GM19240 (cell line): ENCODE results near the gene PRDM15.

Source experiments
- DNase-seq: peaks from one replicate; pipeline ENCODE4 v3.0.0; 2011; ENCODE audit warnings: low spot score; ENCODE audit not compliant: insufficient read length

The PRDM15 gene

DNA sequence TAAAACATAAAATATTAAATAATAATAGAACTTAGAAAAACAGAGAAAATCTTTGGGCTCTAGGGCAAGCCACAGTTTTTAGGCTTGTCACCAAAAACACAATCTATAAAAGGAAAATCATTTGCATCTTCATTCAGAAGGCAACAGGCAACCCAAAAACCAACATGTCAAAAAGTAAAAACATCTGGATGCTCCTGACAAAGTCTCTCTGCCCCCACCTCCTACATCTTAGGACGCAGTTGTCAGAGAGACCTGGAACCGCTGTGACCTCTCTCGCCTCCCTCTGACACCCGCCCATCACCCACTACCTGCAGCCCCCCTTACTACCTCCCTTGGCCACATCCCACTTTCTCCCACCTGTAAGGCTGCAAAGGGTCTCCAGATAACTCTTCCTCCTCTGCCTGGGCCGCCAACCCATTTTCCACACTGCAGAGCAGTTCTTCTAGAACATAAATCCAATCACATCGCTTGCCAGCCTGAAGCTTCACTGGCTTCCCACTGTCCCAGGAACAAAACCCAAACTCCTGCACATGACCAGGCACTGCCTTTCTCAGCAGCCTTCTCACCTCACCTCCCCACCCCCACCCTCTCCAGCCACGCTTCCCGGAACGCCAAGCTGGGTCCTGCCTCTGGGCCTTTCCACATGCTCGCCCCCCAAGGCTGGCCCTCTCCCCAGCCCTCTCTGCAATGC lies 14.7 kb downstream of the PRDM15 start:
- DNase-seq: no peak

GRCh38 chr21:41863439-41863740 lies 15.8 kb downstream of the PRDM15 start:
- DNase-seq: no peak

- DNase-seq: no peak
Observed at GRCh38 chr21:41861987-41862386, 17.2 kb downstream of the PRDM15 start.

- no peak for DNase-seq
Observed at GRCh38 chr21:41861255-41861654, 17.9 kb downstream of the PRDM15 start.

GRCh38 chr21:41859297-41859980 lies 19.7 kb downstream of the PRDM15 start:
- DNase-seq: no peak

- DNase-seq: no peak
Observed at GRCh38 chr21:41858466-41859296, 20.5 kb downstream of the PRDM15 start.

GRCh38 chr21:41857771-41858300 lies 21.3 kb downstream of the PRDM15 start:
- no peak for DNase-seq

- DNase-seq: no peak
Observed at GRCh38 chr21:41856572-41856971, 22.6 kb downstream of the PRDM15 start.

DNA sequence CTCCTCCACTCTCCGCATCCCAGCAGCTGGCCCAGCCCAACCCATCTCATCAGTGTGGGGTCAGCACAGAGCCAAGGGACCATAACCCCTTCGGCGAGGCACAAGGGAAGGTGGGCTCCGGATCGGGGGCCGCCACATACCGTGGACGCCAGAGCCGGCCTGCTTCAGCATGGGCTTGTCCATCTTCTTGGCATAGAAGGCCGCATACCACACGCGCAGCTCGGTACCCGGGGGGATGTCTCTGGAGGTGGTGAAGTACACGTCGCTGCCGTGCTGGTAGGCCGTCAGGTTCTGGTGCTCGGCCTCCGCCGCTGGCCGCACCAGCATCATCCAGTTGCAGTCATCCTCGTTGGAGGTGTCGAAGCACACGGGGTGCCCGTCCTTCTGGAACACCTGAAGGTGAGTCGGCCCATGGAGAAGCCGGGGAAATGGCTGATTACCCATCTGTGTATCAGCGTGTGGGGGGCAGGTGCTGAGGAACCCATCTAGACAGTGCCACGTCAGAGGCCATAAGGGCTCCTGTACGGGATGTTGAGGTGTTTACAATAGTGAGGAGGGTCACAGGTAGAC lies 24.6 kb downstream of the PRDM15 start:
- DNase-seq: no peak

DNA sequence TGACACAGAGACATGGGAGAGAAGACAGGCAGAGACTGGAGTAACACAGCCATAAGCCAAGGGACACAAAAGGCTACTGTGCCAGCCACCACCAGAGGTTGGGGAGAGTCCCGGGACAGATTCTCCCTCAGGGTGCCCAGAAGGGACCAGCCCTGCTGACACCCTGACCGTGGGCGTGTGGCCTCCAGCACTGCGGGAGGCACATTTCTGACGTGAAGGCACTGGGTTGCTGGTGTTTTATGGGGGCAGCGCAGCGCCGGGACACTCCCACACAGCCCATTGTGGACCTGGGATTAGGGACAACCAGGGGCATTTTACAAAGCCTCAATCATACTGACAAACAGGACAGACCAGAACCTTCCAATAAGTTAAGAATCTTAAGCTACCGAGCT lies 26.2 kb downstream of the PRDM15 start:
- no peak for DNase-seq

DNA sequence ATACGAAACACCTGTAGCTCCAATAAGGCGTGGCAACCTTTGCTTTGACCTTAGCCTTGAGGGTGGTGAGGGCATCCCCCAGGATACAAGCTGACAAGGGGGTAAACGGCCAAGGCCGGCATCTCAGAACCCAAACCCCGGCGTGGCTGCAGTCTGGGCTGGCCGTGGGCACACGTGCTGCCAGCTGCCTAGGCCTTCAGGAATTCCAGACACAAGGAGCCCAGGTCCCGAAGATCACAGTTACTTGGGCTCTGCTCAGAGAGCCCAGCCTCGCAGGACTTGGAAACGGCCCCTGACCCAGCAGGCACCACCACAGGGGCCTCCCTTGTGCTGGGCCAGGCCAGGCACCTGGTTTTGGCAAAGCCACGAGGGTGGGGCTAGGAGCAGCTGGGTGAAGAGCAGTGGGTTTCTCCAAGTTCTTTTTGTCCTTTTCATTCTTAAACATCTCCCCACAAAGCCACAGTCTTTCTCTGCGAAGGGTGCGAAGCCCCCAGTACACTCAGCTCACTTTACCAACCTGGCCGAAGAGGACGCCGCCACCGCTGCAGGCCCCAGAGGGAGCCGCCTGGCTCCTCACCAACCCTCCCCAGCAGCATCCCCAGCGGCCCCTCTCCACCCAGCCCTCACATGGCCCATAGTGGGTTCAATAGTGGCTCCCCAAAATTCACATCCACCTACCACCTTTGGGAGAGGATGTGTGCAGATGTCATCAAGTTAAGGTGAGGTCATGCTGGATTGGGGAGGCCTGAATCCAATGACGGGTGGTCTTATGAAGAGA lies 26.8 kb downstream of the PRDM15 start:
- DNase-seq: no peak

DNA sequence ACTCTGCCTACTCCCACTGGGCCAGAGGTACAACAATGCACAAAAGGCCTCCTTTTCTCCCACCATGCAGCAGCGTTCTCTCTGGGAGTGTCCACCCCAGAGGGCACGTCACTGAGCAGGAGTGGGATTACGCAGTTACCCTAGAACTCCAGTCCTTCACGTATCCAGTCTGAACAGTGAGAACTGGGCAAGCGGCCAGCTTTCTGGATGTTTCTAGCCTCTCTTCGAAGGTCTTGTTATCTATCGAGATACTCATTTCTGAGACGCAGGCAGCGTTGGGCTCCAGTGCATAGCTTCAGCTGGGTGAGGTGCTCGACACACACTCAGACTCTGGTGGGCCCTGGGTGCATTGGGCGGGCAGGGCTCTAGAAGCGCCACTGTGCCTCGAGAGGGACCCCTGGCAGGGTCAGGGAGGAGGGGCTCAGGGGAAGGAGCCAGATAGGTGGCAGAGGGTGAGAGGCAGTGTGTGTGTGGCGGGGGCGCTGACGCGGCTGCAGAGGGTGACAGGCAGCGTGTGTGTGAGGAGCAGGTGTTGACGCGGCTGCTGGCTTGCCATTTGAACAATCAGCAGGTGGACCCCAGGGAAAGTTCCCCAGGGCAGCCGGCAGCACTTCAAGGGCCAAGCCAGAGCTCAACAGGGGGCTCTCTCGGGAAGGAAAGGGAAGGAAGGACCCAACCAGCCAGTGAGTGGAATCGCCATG lies 27.9 kb downstream of the PRDM15 start:
- DNase-seq: no peak

DNA sequence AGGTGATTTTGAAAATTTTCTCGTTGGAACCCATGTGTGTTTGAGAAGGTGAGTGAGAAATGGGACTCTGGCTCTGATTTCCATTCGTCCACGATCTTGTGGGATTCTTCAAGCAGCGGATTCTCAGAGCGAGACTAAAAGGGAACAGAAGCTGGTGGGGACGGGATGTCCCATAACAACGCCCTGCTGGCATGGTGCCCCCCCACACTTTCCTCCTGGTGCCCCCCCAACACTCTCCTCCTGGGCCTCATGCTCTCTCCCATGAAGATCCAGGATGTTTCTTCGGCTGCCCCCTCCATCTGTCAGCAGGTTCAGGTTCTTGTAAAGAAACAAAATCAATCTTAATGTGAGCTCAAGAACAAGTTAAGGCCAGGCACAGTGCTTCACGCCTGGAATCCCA lies 29.1 kb downstream of the PRDM15 start:
- no peak for DNase-seq

DNA sequence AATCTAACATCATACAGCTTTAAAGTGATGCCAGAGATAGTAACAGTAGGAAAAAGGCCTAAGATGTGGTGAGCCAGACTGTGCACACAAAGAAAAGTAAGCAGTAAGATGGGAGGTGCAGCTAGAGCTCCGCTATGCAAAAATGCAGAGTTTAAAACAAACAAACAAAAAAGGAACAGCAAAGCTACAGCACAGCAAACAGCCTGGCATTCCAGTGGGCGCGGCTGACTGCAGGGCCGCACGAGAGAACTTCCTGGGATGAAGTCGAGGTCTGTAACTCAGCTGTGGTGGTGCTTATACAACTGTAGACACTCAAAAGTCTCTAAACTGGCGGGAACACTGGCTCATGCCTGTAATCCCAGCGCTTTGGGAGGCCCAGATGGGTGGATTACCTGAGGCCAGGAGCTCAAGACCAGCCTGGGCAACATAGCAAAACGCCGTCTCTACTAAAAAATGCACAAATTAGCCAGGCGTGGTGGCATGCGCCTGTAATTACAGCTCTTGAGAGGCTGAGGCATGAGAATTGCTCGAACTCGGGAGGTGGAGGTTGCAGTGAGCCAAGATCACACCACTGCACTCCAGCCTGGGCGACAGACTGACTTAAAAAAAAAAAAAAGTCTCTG lies 30.1 kb downstream of the PRDM15 start:
- no peak for DNase-seq

DNA sequence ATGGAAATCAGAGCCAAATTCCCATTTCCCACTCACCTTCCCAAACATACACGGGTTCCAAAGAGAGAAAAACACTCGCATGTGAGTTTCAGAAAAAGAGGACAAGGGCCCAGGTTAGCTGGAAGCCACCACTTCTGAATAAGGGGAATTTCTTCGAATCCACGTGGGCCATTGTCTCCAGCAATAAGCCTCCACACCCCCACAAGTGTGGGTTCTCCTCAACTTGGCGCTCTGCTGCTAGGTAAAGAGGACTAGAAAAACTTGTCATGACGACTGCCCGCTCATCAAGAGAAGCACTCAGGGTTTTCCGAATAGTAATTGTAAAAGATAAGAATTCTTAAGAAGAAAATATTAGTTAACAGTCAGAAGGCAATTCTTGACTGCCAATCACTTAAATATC lies 30.6 kb downstream of the PRDM15 start:
- DNase-seq: no peak

DNA sequence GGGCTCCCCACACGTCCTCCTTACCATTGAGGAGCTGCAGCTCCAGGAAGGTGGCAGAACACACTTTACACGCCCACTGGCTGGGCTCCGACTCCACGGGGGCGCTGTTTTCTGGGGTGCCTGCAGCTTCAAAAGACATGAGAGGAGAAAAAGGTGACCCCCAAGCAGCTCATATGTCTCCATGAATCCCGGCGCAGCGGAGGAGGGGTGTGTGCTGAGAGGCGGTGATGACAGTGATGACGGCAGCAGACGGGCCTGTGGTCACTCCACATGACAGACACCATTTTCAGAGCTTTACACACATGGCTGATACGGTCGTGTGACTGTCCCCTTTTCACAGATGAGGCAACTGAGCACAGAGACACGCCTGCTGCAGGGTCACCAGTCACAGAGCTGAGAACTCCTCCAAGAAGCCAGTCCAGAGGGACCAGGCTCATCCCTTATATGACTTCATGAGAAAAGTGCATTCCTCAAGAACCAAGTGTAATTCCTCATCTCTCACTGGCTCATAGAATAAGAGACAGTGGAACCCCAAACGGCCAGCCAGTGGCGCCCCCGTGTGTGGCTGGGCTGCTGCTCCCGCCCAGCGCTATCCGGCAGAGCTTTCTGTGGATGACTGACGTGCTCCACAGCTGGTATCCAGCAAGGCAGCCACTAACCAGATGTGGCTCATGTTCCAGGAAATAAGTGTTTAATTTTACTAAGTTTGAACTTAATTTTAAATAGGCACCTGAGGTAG lies 31.9 kb downstream of the PRDM15 start:
- DNase-seq: no peak

DNA sequence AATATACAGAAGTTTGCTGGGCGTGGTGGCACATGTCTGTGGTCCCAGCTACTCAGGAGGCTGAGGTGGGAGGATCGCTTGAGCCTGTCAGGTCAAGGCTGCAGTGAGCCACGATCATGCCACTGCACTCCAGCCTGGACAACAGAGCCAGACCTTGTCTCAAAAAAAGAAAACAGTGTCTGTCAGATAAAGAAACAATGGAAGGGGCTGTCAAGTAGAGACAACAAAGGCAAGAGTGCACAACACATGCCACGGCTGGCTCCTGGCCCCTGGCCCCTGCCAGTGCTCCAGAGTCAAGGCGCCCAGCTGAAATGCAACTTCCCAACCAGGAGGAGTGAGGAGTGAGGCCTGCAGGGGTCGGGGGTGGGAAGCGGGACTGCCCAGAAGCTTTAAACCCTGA lies 32.6 kb downstream of the PRDM15 start:
- DNase-seq: no peak

DNA sequence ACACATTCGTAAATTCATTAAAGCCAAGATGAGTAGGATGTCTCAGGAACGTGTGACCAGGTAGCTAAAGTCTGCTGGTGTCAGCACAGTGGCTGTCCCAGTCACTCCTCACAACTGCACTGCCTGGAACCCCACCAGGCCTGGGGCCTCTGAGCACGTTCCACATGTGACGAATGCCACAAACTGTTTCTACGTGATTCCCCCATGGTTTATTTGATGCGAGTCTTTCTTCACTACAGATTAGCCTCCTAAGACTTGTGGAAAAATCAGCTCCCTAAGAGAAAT lies 33.2 kb downstream of the PRDM15 start:
- no peak for DNase-seq

DNA sequence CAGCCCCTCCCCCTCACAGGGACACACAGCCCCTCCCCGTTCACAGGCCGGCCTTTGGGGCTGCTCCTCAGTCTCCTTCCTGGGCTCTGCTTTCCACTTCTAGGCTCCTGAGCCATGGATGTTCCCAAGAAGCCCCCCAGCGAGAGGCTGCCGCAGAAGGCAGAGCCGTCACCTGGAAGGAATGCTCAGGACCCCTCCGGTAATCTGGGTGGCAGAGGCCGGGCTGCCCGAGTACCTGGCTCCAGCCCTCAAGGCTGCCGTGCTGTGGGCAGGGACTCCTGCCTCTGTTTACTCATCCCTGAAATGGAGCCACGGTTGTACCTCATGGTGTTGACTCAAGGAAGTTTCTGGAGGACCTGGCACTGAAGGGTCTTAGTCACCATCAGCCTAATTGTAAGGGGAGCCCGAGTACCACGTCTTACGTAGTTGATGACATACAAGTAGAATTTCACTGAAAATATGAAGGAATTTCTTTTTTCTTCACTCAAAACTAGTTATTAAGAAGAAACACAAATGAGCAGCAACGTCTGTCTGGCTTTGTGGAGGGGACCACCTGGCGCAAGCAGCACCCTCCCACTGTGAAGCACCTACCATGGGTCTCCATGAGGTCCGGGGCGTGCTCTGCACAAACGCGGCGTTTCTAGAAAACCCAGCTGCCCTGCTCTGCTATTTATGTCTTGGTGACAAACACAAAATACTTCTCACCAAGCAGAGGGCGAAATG lies 33.7 kb downstream of the PRDM15 start:
- DNase-seq: no peak
